Neutrophil (primary cell): ENCODE data around the gene NDUFA8.

Experiments used
- H3K27ac ChIP-seq: fragments of 200-600 bp; sonication (generic); 2 replicates; pipeline ENCODE4 v1.5.1; 2016; ENCODE audit warnings: mild to moderate bottlenecking, moderate library complexity
- H3K27me3 ChIP-seq: fragments of 200-600 bp; sonication (generic); 2 replicates; pipeline ENCODE4 v1.6.0; 2016; ENCODE audit warnings: mild to moderate bottlenecking
- H3K36me3 ChIP-seq: fragments of 200-600 bp; sonication (generic); 2 replicates; pipeline ENCODE4 v1.5.1; 2017
- H3K4me1 ChIP-seq, 2 experiments: fragments of 200-600 bp in 1 of 2; sonication (generic) in 1 of 2; 1 replicate in 1 of 2; 2 replicates in 1 of 2; pipeline versions ENCODE4 v1.5.1 to v1.6.1; 2013 to 2016; ENCODE audit warnings: low read depth in 1 of 2, low read length in 1 of 2, mild to moderate bottlenecking in 1 of 2, moderate library complexity in 1 of 2; ENCODE audit not compliant: control insufficient read depth in 1 of 2, insufficient read depth in 1 of 2
- H3K4me3 ChIP-seq, 2 experiments: fragments of 200-600 bp in 1 of 2; sonication (generic) in 1 of 2; 1 replicate in 1 of 2; 2 replicates in 1 of 2; pipeline ENCODE4 v1.5.1; 2013 to 2016; ENCODE audit warnings: low read depth in 1 of 2, low read length in 1 of 2, mild to moderate bottlenecking in 1 of 2, moderate library complexity in 1 of 2
- H3K9me3 ChIP-seq: fragments of 200-600 bp; sonication (generic); 2 replicates; pipeline ENCODE4 v1.5.1; 2016
- TF ChIP-seq, protein P1 (sequence below): fragments of 200-600 bp; sonication (generic); IDR thresholded peaks from 2 replicates; pipeline ENCODE4 v1.5.1; 2016; ENCODE audit warnings: antibody characterized with exemption

NDUFA8 gene

DNA sequence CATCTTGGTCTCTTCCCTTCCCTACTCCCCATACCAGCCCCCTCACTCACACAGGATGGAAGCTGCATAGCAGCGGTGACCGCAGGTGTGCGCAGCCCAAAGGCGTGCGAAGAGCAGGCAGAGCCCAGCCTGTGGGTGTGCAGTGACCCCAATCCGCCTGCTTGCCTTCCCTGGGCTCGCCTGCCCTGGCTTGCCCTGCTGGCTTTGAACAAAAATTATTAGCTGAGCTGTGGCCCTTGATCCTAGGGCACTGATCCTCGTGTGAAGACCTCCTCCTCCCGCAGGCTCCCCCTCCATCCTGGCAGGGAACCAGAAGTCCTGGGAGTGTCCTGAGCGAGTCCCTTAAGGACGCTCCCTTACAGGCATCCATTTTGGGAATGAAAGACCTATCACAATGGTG is 32.0 kb upstream of the NDUFA8 start:
- TF ChIP-seq, protein P1, sequence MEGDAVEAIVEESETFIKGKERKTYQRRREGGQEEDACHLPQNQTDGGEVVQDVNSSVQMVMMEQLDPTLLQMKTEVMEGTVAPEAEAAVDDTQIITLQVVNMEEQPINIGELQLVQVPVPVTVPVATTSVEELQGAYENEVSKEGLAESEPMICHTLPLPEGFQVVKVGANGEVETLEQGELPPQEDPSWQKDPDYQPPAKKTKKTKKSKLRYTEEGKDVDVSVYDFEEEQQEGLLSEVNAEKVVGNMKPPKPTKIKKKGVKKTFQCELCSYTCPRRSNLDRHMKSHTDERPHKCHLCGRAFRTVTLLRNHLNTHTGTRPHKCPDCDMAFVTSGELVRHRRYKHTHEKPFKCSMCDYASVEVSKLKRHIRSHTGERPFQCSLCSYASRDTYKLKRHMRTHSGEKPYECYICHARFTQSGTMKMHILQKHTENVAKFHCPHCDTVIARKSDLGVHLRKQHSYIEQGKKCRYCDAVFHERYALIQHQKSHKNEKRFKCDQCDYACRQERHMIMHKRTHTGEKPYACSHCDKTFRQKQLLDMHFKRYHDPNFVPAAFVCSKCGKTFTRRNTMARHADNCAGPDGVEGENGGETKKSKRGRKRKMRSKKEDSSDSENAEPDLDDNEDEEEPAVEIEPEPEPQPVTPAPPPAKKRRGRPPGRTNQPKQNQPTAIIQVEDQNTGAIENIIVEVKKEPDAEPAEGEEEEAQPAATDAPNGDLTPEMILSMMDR, result no peak
- H3K27me3 ChIP-seq, result no peaks in the 10 kb centered on the region
- H3K36me3 ChIP-seq, result no peaks in the 10 kb centered on the region
- no peak overlapping the region for H3K27ac ChIP-seq
- no peaks in the 10 kb centered on the region for H3K9me3 ChIP-seq
- H3K4me1 ChIP-seq, result no peaks in the 10 kb centered on the region
- no peak overlapping the region for H3K4me3 ChIP-seq

DNA sequence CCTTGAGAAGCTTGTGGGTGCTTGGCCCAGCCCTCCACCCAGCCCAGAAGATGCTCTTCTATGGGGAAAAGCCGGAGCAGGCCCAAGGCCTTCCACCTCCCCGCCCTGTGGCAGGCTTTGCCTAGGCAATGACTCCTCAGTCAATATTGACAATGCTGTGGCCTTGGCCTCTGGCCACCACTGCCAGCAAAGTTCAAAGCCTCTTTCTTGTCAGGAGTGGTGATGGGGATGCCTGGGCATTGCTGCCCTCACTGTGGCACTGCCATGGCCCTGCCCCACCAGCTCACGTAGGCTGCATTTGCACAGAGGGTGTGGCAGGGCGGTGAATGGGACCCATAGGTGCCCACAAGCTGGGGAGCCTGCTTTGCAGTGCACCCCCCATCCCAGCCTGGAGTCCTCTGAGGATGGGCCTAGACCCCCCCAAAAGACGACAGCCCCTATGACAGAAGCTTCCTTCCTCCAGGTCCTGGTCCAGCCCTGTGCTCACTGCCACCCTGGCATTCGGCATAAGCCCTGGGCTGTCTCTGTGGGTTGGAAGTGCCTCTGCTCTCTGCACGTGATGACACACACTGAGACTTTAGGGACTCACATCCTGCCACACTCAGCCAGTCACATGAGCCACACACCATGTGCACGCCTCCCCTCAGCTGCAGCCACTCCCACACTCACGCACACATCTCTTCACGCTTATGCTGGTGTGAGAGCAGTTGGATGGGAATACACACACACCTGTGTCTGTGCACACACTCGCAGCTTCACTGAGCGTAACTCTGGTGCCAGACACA is 31.2 kb upstream of the NDUFA8 start:
- Histone ChIP-seq H3K4me3 (no peak overlapping the region), H3K36me3 (no peaks in the 10 kb centered on the region), H3K27ac (no peak overlapping the region), H3K27me3 (no peaks in the 10 kb centered on the region), H3K9me3 (no peaks in the 10 kb centered on the region), H3K4me1 (no peaks in the 10 kb centered on the region)
- TF ChIP-seq, protein P1, result no peak

DNA sequence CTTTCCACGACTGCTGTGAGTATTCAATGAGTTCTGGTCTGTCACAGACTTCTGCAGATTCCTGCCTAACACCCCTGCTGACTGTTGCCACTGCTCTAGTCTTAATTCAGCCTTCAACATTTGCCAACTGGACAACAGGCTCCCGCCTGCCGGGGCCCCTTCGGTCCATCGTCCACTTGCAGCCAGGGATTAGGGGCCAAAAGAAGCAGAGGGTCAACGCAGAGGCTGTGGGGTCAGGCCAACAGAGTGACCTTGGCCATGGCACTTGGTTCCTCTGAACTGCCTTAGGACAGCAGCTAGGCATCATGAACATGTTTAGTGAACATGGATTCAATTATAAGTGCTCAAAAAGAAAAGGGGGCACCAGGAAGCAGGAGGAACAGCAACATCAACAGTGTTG is 28.8 kb upstream of the NDUFA8 start:
- TF ChIP-seq, protein P1, result no peak
- peaks cover 4% of the 10 kb centered on the region for H3K27me3 ChIP-seq

DNA sequence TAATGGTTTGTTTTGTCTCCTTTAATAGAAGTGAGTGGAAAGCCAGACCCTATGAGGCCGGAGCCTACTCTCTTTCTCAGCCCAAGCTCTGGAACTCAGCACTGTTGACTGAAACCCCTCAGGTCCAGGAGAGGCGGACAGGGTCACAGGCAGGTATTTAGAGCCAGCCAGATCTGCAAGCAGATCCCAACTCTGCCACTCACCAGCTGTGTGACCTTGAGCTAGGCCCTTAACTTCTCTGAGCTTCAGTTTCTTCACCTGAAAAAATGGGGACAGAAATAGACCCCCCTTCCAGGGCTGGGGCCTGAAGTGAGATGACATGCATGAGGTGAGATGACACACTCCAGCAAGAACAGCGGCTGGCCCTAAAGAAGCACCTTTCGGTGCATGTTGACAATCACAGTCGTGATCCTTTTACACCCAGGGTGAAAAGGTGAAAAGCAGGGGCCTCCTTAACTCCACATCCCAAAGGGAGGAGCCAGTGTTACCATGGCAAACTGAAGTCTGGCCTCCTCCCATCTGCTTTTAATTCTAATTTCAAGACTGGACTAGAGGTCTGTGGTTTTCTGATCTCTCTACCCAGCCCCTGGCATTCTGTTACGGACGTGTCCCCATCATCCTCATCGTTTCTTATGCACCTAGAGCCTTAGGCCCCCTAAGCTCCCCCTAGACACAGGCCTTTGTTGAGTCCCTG is 27.3 kb upstream of the NDUFA8 start:
- no peak overlapping the region for H3K27ac ChIP-seq
- no peaks in the 10 kb centered on the region for H3K36me3 ChIP-seq
- H3K27me3 ChIP-seq, result peaks cover 18% of the 10 kb centered on the region
- H3K9me3 ChIP-seq, result no peaks in the 10 kb centered on the region
- no peaks in the 10 kb centered on the region for H3K4me1 ChIP-seq
- no peak overlapping the region for H3K4me3 ChIP-seq
- TF ChIP-seq, protein P1, result no peak

More for the DNA sequence above, 28.8 kb upstream of the NDUFA8 start:
- Histone ChIP-seq H3K4me3 (no peak overlapping the region), H3K27ac (no peak overlapping the region), H3K9me3 (no peaks in the 10 kb centered on the region), H3K4me1 (no peaks in the 10 kb centered on the region), H3K36me3 (no peaks in the 10 kb centered on the region)

- no peaks in the 10 kb centered on the region for H3K4me1 ChIP-seq
- peaks cover 23% of the 10 kb centered on the region for H3K27me3 ChIP-seq
- TF ChIP-seq, protein P1, result no peak
- no peak overlapping the region for H3K4me3 ChIP-seq
- no peak overlapping the region for H3K27ac ChIP-seq
- no peaks in the 10 kb centered on the region for H3K36me3 ChIP-seq
- H3K9me3 ChIP-seq, result no peaks in the 10 kb centered on the region
Observed at GRCh38 chr9:122186301-122186700, 26.7 kb upstream of the NDUFA8 start.
